ENCODE data around the gene STAG3. TPM values are rescaled to one million over a fixed set of nuclear protein-coding genes. Genes with fewer than 3 reads are reported as not detected.
"Not testable (repeated sequence)": the region's sequence is repeated elsewhere in the genome, so short reads cannot be mapped to it uniquely, and the experiment has no call there.

The STAG3 gene
- total RNA-seq, 1 donor from 2014 or later, result 0.69 TPM

GRCh38 chr7:100222445-100223132 lies 44.9 kb downstream of the STAG3 start:
- H3K4me3 ChIP-seq (ENCODE audit: low read depth, low read length), result no peak overlapping the region
- no peak for TF ChIP-seq CTCF (conservative IDR thresholded peaks at IDR 0.05; ENCODE audit: low read depth, low read length)
- DNase-seq (ENCODE audit: low read depth), result no peak

GRCh38 chr7:100223376-100223927 lies 45.7 kb downstream of the STAG3 start:
- not testable (repeated sequence) for H3K4me3 ChIP-seq (ENCODE audit: low read depth, low read length); DNase-seq (ENCODE audit: low read depth)

GRCh38 chr7:100224891-100225290 lies 47.2 kb downstream of the STAG3 start:
- not testable (repeated sequence) for H3K4me3 ChIP-seq (ENCODE audit: low read depth, low read length); DNase-seq (ENCODE audit: low read depth)

GRCh38 chr7:100234660-100235317 lies 57.1 kb downstream of the STAG3 start:
- not testable (repeated sequence) for DNase-seq (ENCODE audit: low read depth); H3K4me3 ChIP-seq (ENCODE audit: low read depth, low read length)

GRCh38 chr7:100239975-100240374 lies 62.3 kb downstream of the STAG3 start:
- not testable (repeated sequence) for H3K4me3 ChIP-seq (ENCODE audit: low read depth, low read length); DNase-seq (ENCODE audit: low read depth)

GRCh38 chr7:100243385-100243784 lies 65.7 kb downstream of the STAG3 start:
- not testable (repeated sequence) for H3K4me3 ChIP-seq (ENCODE audit: low read depth, low read length); DNase-seq (ENCODE audit: low read depth)

- H3K4me3 ChIP-seq (ENCODE audit: low read depth, low read length); DNase-seq (ENCODE audit: low read depth): not testable (repeated sequence)
These were observed 67.4 kb downstream of the STAG3 start for GRCh38 chr7:100244988-100245605.

GRCh38 chr7:100246121-100246864 lies 68.6 kb downstream of the STAG3 start:
- not testable (repeated sequence) for H3K4me3 ChIP-seq (ENCODE audit: low read depth, low read length); DNase-seq (ENCODE audit: low read depth)

- not testable (repeated sequence) for H3K4me3 ChIP-seq (ENCODE audit: low read depth, low read length); DNase-seq (ENCODE audit: low read depth)
These were observed 69.1 kb downstream of the STAG3 start for GRCh38 chr7:100246865-100247137.

- no peak overlapping the region for H3K4me3 ChIP-seq (ENCODE audit: low read depth, low read length)
- no peak for DNase-seq (ENCODE audit: low read depth)
- no peak for TF ChIP-seq CTCF (conservative IDR thresholded peaks at IDR 0.05; ENCODE audit: low read depth, low read length)
These were observed 69.5 kb downstream of the STAG3 start for GRCh38 chr7:100247152-100247757.

- H3K4me3 ChIP-seq (ENCODE audit: low read depth, low read length), result no peak overlapping the region
- TF ChIP-seq CTCF (conservative IDR thresholded peaks at IDR 0.05; ENCODE audit: low read depth, low read length), result no peak
- DNase-seq (ENCODE audit: low read depth), result no peak
These were observed 70.8 kb downstream of the STAG3 start for GRCh38 chr7:100248483-100248882.
